Measurements from ENCODE around the gene MINDY4.

The MINDY4 gene

GRCh38 chr7:30776971-30777370, 5.8 kb downstream of the MINDY4 start:
- no peak for DNase-seq

GRCh38 chr7:30778255-30779025, 7.2 kb downstream of the MINDY4 start:
- DNase-seq = no peak

- no peak for DNase-seq
These were observed 8.4 kb downstream of the MINDY4 start for GRCh38 chr7:30779574-30779973.

- no peak for DNase-seq
These were observed 9.7 kb downstream of the MINDY4 start for GRCh38 chr7:30780941-30781340.

GRCh38 chr7:30782690-30783089, 11.5 kb downstream of the MINDY4 start:
- no peak for DNase-seq

GRCh38 chr7:30785786-30786185, 14.6 kb downstream of the MINDY4 start:
- DNase-seq = no peak

- no peak for DNase-seq
These were observed 16.3 kb downstream of the MINDY4 start for GRCh38 chr7:30787486-30787885.

GRCh38 chr7:30788640-30789333, 17.6 kb downstream of the MINDY4 start:
- no peak for DNase-seq

- no peak for DNase-seq
These were observed 18.1 kb downstream of the MINDY4 start for GRCh38 chr7:30789334-30789711.

- DNase-seq = no peak
These were observed 19.1 kb downstream of the MINDY4 start for GRCh38 chr7:30790356-30790755.

GRCh38 chr7:30791114-30791513, 19.9 kb downstream of the MINDY4 start:
- no peak for DNase-seq

GRCh38 chr7:30795161-30795948, 24.1 kb downstream of the MINDY4 start:
- DNase-seq = no peak

GRCh38 chr7:30796105-30796869, 25.1 kb downstream of the MINDY4 start:
- DNase-seq = no peak

- no peak for DNase-seq
These were observed 26.2 kb downstream of the MINDY4 start for GRCh38 chr7:30797176-30798040.

GRCh38 chr7:30799206-30799975, 28.2 kb downstream of the MINDY4 start:
- DNase-seq = no peak

- no peak for DNase-seq
These were observed 28.9 kb downstream of the MINDY4 start for GRCh38 chr7:30799976-30800661.

GRCh38 chr7:30800785-30801252, 29.6 kb downstream of the MINDY4 start:
- peak; percentile 12 for DNase-seq

GRCh38 chr7:30802812-30803211, 31.6 kb downstream of the MINDY4 start:
- DNase-seq = no peak

- DNase-seq = no peak
These were observed 33.0 kb downstream of the MINDY4 start for GRCh38 chr7:30804078-30804661.
